GM18498 (cell line): ENCODE measurements around the gene FAM117B.
"Not testable (repeated sequence)": the region's sequence is repeated elsewhere in the genome, so short reads cannot be mapped to it uniquely, and the experiment has no call there.

Experiments
- ATAC-seq: cut with Tn5 transposase; IDR thresholded peaks from one replicate; pipeline ENCODE4 v1.9.1; 2021; ENCODE audit warnings: mild to moderate bottlenecking, moderate library complexity; ENCODE audit not compliant: unreplicated experiment

Gene FAM117B

GRCh38 chr2:202636213-202636513 is 1.4 kb downstream of the FAM117B start:
- ATAC-seq: no peak

GRCh38 chr2:202638721-202639120 is 4.0 kb downstream of the FAM117B start:
- no peak for ATAC-seq

- no peak for ATAC-seq
Observed at GRCh38 chr2:202639231-202639630, 4.5 kb downstream of the FAM117B start.

GRCh38 chr2:202642567-202642966 is 7.8 kb downstream of the FAM117B start:
- ATAC-seq: no peak

- no peak for ATAC-seq
Observed at GRCh38 chr2:202643012-202643858, 8.5 kb downstream of the FAM117B start.

GRCh38 chr2:202652119-202652518 is 17.4 kb downstream of the FAM117B start:
- no peak for ATAC-seq

- no peak for ATAC-seq
Observed at GRCh38 chr2:202653890-202654289, 19.1 kb downstream of the FAM117B start.

- ATAC-seq: no peak
Observed at GRCh38 chr2:202657876-202658275, 23.1 kb downstream of the FAM117B start.

- no peak for ATAC-seq
Observed at GRCh38 chr2:202660796-202661195, 26.0 kb downstream of the FAM117B start.

GRCh38 chr2:202669841-202670240 is 35.1 kb downstream of the FAM117B start:
- ATAC-seq: no peak

GRCh38 chr2:202671317-202672035 is 36.7 kb downstream of the FAM117B start:
- no peak for ATAC-seq

- ATAC-seq: not testable (repeated sequence)
Observed at GRCh38 chr2:202675097-202675496, 40.3 kb downstream of the FAM117B start.

- no peak for ATAC-seq
Observed at GRCh38 chr2:202679980-202680379, 45.2 kb downstream of the FAM117B start.

- no peak for ATAC-seq
Observed at GRCh38 chr2:202680512-202680911, 45.7 kb downstream of the FAM117B start.

GRCh38 chr2:202681688-202682205 is 47.0 kb downstream of the FAM117B start:
- ATAC-seq: no peak

- ATAC-seq: no peak
Observed at GRCh38 chr2:202682274-202682673, 47.5 kb downstream of the FAM117B start.

GRCh38 chr2:202687276-202687675 is 52.5 kb downstream of the FAM117B start:
- no peak for ATAC-seq

GRCh38 chr2:202689459-202689858 is 54.7 kb downstream of the FAM117B start:
- no peak for ATAC-seq

- ATAC-seq: no peak
Observed at GRCh38 chr2:202689898-202690297, 55.1 kb downstream of the FAM117B start.

- ATAC-seq: no peak
Observed at GRCh38 chr2:202690321-202690900, 55.6 kb downstream of the FAM117B start.

- no peak for ATAC-seq
Observed at GRCh38 chr2:202693503-202693902, 58.7 kb downstream of the FAM117B start.

- ATAC-seq: no peak
Observed at GRCh38 chr2:202695166-202695565, 60.4 kb downstream of the FAM117B start.
